Endothelial cell of umbilical vein (primary cell): ENCODE data around the gene ZNF764. TPM values are rescaled to one million over a fixed set of nuclear protein-coding genes. Genes with fewer than 3 reads are reported as not detected.
"Not testable (repeated sequence)": the region's sequence is repeated elsewhere in the genome, so short reads cannot be mapped to it uniquely, and the experiment has no call there.

Experiments used
- BruUV-seq: library from RNA; stranded (reverse); fragments of 400-500 nt; replicated peaks from 2 replicates; lab custom pipeline; 2021; lab: Mats Ljungman, UMichigan
- CTCF ChIA-PET: fragments of 300-600, 350-600 bp; sonication (Branson Sonifier 250); formaldehyde crosslinking; loops from one replicate; lab custom pipeline; 2021; ENCODE audit warnings: antibody characterized with exemption, inconsistent platforms; lab: Charles Lee
- POLR2A ChIA-PET: fragments of 300-600, 350-600 bp; sonication (Branson Sonifier 250); formaldehyde crosslinking; loops from one replicate; lab custom pipeline; 2021; ENCODE audit warnings: antibody characterized with exemption, inconsistent platforms; lab: Charles Lee
- DNase-seq: peaks from one replicate; pipeline ENCODE4 v3.0.0-alpha.2; 2011; ENCODE audit warnings: low read depth, low spot score
- FAIRE-seq: peaks from 2 replicates; lab custom pipeline; 2011; peaks lifted over from hg19 to GRCh38; lab: Jason Lieb, UNC
- H2AFZ ChIP-seq: 2 replicates; pipeline ENCODE4 v1.6.0; 2012; ENCODE audit warnings: low read depth, low read length, control low read depth, inconsistent platforms
- H3K27ac ChIP-seq: 2 replicates; pipeline ENCODE4 v1.5.1; 2011; ENCODE audit warnings: low read depth, mild to moderate bottlenecking, control low read depth, low read length, moderate library complexity; ENCODE audit not compliant: insufficient read depth
- H3K27me3 ChIP-seq, 2 experiments: 2 replicates each; pipeline versions ENCODE4 v1.6.0 to v1.6.1; 2011; ENCODE audit warnings: low read length in 2 of 2, mixed read lengths in 1 of 2; ENCODE audit not compliant: control insufficient read depth in 2 of 2, insufficient read depth in 2 of 2
- H3K36me3 ChIP-seq, 2 experiments: 2 replicates in 1 of 2; 3 replicates in 1 of 2; pipeline ENCODE4 v1.5.1; 2011; ENCODE audit warnings: low read length in 2 of 2, mild to moderate bottlenecking in 1 of 2, moderate library complexity in 1 of 2; ENCODE audit not compliant: control insufficient read depth in 2 of 2, insufficient read depth in 2 of 2; ENCODE audit errors: extremely low read depth in 1 of 2
- H3K4me1 ChIP-seq: 3 replicates; pipeline ENCODE4 v1.5.1; 2011; ENCODE audit warnings: mild to moderate bottlenecking, low read length; ENCODE audit not compliant: control insufficient read depth, insufficient read depth; ENCODE audit errors: extremely low read depth
- H3K4me2 ChIP-seq: 2 replicates; pipeline ENCODE4 v1.6.1; 2011; ENCODE audit warnings: low read length, control low read depth, mixed read lengths; ENCODE audit not compliant: insufficient read depth
- H3K4me3 ChIP-seq, 3 experiments: fragments of 200-600 bp in 1 of 3; sonication (generic), shearing (Covaris generic) in 1 of 3; replicated peaks in 1 of 3; 2 replicates each; pipeline ENCODE4 v1.5.1; 2011 to 2016; ENCODE audit warnings: control low read depth in 3 of 3, low read length in 3 of 3, mild to moderate bottlenecking in 2 of 3, inconsistent platforms in 1 of 3, low read depth in 1 of 3, moderate library complexity in 1 of 3; ENCODE audit not compliant: insufficient read depth in 1 of 3
- H3K79me2 ChIP-seq: 2 replicates; pipeline ENCODE4 v1.6.0; 2012; ENCODE audit warnings: low read length, inconsistent platforms; ENCODE audit not compliant: control insufficient read depth, insufficient read depth
- H3K9ac ChIP-seq: replicated peaks from 2 replicates; pipeline ENCODE3; 2011; ENCODE audit warnings: low read length, control low read depth; ENCODE audit not compliant: insufficient read depth; ENCODE audit errors: extremely low read depth
- H3K9me1 ChIP-seq: replicated peaks from 3 replicates; pipeline ENCODE4 v1.6.0; 2011; ENCODE audit warnings: mild to moderate bottlenecking, low read length; ENCODE audit not compliant: control insufficient read depth, insufficient read depth; ENCODE audit errors: extremely low read depth
- H3K9me3 ChIP-seq: replicated peaks from 2 replicates; pipeline ENCODE4 v1.5.1; 2012; ENCODE audit warnings: low read length, inconsistent platforms; ENCODE audit not compliant: control insufficient read depth, insufficient read depth
- H4K20me1 ChIP-seq: replicated peaks from 2 replicates; pipeline ENCODE3; 2011; ENCODE audit warnings: mild to moderate bottlenecking, low read length; ENCODE audit not compliant: control insufficient read depth, insufficient read depth; ENCODE audit errors: extremely low read depth
- EZH2 ChIP-seq: IDR thresholded peaks from 2 replicates; pipeline ENCODE4 v1.6.1; 2012; ENCODE audit warnings: borderline replicate concordance, low read depth, mild to moderate bottlenecking, moderate library complexity, low read length, inconsistent platforms; ENCODE audit not compliant: severe bottlenecking
- MYC ChIP-seq: IDR thresholded peaks from one replicate; pipeline ENCODE4 v1.6.1; 2011; ENCODE audit warnings: mild to moderate bottlenecking, low read depth, low read length
- POLR2AphosphoS5 ChIP-seq: IDR thresholded peaks from 2 replicates; pipeline ENCODE4 v1.6.1; 2012; ENCODE audit warnings: low read depth, mild to moderate bottlenecking, control low read depth, low read length, moderate library complexity; ENCODE audit not compliant: insufficient read depth
- dilution Hi-C: fragments of 300-500 bp; cut with MboI; formaldehyde crosslinking; loops from one replicate; pipeline ENCODE4 v1.15.0; 2019; ENCODE audit warnings: low sequenced_read_pairs; ENCODE audit not compliant: extremely low pct_ligation_motif_present
- intact Hi-C: fragments of 100-400 bp; cut with micrococcal nuclease; formaldehyde crosslinking; loops from one replicate; pipeline ENCODE4 v1.10.0; 2022
- polyA plus RNA-seq, 4 experiments: library from polyadenylated mRNA; depleted of rRNA in 3 of 4; stranded (reverse) in 3 of 4; unstranded in 1 of 4; fragments of >200 nt; gene quantifications; 2 replicates each; pipeline versions ENCODE4 v1.2.1 to v1.2.3, GENCODE V29; 2011 to 2012; ENCODE audit warnings: missing spikeins in 1 of 4
- total RNA-seq: library from RNA; stranded (reverse); gene quantifications from 2 replicates; pipeline ENCODE4 v1.2.3, GENCODE V29; 2021

ZNF764 gene
- total and polyA plus RNA-seq, 2 donors (not counting 3 experiments of a cell fraction or from before 2014, with no cell fraction given) = 5.0 to 12.1 TPM

DNA sequence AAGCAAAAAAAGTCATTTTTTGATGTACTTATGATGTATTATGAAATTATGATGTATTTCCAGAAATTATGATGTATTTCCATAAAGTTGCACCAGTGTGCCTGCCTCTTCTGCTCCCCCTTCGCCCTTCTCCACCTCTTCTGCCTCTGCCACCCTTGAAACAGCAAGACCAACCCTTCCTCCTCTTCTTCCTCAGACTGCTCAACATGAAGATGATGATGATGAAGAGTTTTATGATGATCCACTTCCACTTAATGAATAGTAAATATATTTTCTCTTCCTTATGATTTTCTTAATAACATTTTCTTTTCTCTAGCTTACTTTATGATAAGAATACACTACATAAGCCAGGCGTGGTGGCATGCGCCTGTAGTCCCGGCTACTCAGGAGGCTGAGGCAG lies 34.7 kb upstream of the ZNF764 start:
- intact Hi-C loops = no loop called here
- H4K20me1 ChIP-seq = no peaks in the 10 kb centered on the region
- ChIA-PET POLR2A (no interaction called here), CTCF (no interaction called here)
- no peak for FAIRE-seq
- H3K9me1 ChIP-seq = no peaks in the 10 kb centered on the region
- H3K9ac ChIP-seq = no peak overlapping the region
- H3K27me3 ChIP-seq = no peaks in the 10 kb centered on the region
- no peak overlapping the region for H3K27ac ChIP-seq
- H2AFZ ChIP-seq = no peak overlapping the region
- no peak overlapping the region for H3K4me2 ChIP-seq
- DNase-seq = no peak
- no peaks in the 10 kb centered on the region for H3K36me3 ChIP-seq
- no peak overlapping the region for H3K4me3 ChIP-seq
- dilution Hi-C loops = no loop called here
- no peaks in the 10 kb centered on the region for H3K79me2 ChIP-seq
- TF ChIP-seq POLR2AphosphoS5 = no peak
- TF ChIP-seq MYC = no peak
- no peak for TF ChIP-seq EZH2
- H3K4me1 ChIP-seq = no peaks in the 10 kb centered on the region
- BruUV-seq = no TSS peak
- no peaks in the 10 kb centered on the region for H3K9me3 ChIP-seq

DNA sequence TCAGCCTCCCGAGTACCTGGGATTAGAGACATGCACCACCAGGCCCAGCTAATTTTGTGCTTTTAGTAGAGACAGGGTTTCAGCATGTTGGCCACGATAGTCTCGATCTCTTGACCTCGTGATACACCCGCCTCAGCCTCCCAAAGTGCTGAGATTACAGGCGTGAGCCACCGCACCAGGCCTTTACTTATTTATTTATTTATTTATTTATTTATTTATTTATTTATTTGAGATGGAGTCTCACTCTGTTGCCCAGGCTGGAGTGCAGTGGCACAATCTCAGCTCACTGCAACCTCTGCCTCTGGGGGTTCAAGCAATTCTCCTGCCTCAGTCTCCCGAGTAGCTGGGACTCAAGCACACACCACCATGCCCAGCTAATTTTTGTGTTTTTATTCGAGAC lies 32.7 kb upstream of the ZNF764 start:
- FAIRE-seq, intact Hi-C loops, POLR2A ChIA-PET, H3K4me2 ChIP-seq, dilution Hi-C loops, H3K4me3 ChIP-seq, H4K20me1 ChIP-seq, H3K27ac ChIP-seq, DNase-seq, H3K4me1 ChIP-seq, H3K9me1 ChIP-seq, H3K27me3 ChIP-seq, H3K9me3 ChIP-seq, H2AFZ ChIP-seq, H3K9ac ChIP-seq, BruUV-seq, H3K79me2 ChIP-seq, H3K36me3 ChIP-seq: not testable (repeated sequence)
- CTCF ChIA-PET = interaction anchor here (0.6 kb wide), 1 partner anchor 15 kb away, joined by 3 read pairs; no protein-coding TSS in a partner anchor

DNA sequence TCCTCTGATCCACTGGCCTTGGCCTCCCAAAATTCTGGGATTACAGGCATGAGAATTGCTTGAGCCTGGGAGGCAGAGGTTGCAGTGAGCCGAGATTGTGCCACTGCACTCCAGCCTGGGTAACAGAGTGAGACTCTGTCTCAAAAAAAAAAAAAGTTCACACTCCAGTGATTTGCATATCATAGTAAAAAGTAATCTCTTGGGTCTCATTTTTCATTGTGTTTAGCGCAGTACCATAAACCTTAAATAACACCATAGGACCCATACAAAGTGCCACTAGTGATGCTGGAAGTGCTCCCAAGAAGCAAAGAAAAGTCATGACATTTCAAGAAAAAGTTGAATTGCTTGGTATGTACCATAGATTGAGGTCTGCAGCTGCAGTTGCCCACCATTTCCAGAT lies 31.4 kb upstream of the ZNF764 start:
- CTCF ChIA-PET = interaction anchor here (5.2 kb wide), 1 partner anchor 8 kb away, joined by 20 read pairs; no protein-coding TSS in a partner anchor
- H3K9ac ChIP-seq, H3K36me3 ChIP-seq, BruUV-seq, H3K4me1 ChIP-seq, DNase-seq, H3K9me3 ChIP-seq, H3K9me1 ChIP-seq, intact Hi-C loops, H3K27ac ChIP-seq, dilution Hi-C loops, FAIRE-seq, H3K27me3 ChIP-seq, H4K20me1 ChIP-seq, POLR2A ChIA-PET, H3K4me2 ChIP-seq, H3K4me3 ChIP-seq, H2AFZ ChIP-seq: not testable (repeated sequence)
- peaks cover 16% of the 10 kb centered on the region for H3K79me2 ChIP-seq
